Measurements from ENCODE around the gene CSN2. TPM values are rescaled to one million over a fixed set of nuclear protein-coding genes. Genes with fewer than 3 reads are reported as not detected.

CSN2 gene
- total RNA-seq, 1 donor = not detected

DNA sequence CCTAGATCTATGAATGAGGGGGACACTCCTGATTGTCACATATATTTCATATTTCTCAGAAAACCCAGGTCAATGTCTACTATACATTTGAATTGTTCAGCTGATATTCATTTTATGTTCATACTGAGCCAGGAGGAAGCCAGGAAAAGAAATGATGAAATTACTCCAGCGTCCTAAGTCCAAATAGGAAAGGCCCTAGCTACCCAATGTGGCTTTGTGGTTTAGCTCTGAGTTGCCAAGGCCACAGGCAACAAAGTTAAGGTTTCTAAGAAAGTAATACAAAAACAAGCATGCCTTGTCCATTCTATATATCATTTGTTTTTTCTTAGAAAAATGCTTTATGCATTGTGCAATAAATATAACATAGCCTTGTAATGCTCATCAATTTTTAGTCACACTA lies 4.5 kb upstream of the CSN2 start:
- Histone ChIP-seq H3K4me3 (ENCODE audit: insufficient read depth, low read length) (no peak overlapping the region), H2AFZ (ENCODE audit: low read length) (no peak overlapping the region), H3K27ac (ENCODE audit: low read depth, low read length) (no peak overlapping the region), H3K4me1 (ENCODE audit: insufficient read depth, low read length) (no peaks in the 10 kb centered on the region), H3K4me2 (ENCODE audit: insufficient read depth, low read length) (no peak overlapping the region), H3K9me3 (ENCODE audit: low read depth, low read length) (no peaks in the 10 kb centered on the region), H4K20me1 (ENCODE audit: insufficient read depth, low read length) (no peaks in the 10 kb centered on the region), H3K27me3 (ENCODE audit: insufficient read depth, low read length) (no peaks in the 10 kb centered on the region), H3K79me2 (ENCODE audit: insufficient read depth, low read length) (no peaks in the 10 kb centered on the region), H3K36me3 (ENCODE audit: insufficient read depth, low read length) (no peaks in the 10 kb centered on the region)
- DNase-seq (ENCODE audit: insufficient read length, low spot score, missing footprints) = no peak
- TF ChIP-seq, protein P1, sequence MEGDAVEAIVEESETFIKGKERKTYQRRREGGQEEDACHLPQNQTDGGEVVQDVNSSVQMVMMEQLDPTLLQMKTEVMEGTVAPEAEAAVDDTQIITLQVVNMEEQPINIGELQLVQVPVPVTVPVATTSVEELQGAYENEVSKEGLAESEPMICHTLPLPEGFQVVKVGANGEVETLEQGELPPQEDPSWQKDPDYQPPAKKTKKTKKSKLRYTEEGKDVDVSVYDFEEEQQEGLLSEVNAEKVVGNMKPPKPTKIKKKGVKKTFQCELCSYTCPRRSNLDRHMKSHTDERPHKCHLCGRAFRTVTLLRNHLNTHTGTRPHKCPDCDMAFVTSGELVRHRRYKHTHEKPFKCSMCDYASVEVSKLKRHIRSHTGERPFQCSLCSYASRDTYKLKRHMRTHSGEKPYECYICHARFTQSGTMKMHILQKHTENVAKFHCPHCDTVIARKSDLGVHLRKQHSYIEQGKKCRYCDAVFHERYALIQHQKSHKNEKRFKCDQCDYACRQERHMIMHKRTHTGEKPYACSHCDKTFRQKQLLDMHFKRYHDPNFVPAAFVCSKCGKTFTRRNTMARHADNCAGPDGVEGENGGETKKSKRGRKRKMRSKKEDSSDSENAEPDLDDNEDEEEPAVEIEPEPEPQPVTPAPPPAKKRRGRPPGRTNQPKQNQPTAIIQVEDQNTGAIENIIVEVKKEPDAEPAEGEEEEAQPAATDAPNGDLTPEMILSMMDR (IDR thresholded peaks at IDR 0.05; ENCODE audit: extremely low read depth, low read depth, low read length) = no peak

DNA sequence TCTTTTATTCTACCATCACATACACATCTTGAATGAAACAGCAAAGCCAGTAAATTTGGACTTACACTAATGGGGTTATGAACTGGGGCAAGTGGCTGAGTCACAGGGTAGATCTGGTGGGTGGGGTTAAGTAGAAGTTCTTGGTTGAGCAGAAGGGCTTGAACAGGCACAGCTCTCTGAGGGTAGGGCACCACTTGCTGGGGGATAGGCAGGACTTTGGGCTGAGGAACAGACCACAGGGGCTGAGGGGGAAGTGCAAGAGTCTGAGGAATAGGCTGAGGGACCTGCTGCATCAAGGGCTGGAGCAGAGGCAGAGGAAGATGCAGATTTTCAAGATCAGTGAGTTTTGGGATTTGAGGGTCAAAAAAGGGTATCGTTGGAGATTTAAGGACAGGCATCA lies 8.3 kb downstream of the CSN2 start:
- no peaks in the 10 kb centered on the region for H3K4me1 ChIP-seq (ENCODE audit: insufficient read depth, low read length)
- H2AFZ ChIP-seq (ENCODE audit: low read length) = no peak overlapping the region
- H3K79me2 ChIP-seq (ENCODE audit: insufficient read depth, low read length) = no peaks in the 10 kb centered on the region
- no peaks in the 10 kb centered on the region for H3K36me3 ChIP-seq (ENCODE audit: insufficient read depth, low read length)
- no peak overlapping the region for H3K4me3 ChIP-seq (ENCODE audit: insufficient read depth, low read length)
- H3K27me3 ChIP-seq (ENCODE audit: insufficient read depth, low read length) = no peaks in the 10 kb centered on the region
- no peak overlapping the region for H3K27ac ChIP-seq (ENCODE audit: low read depth, low read length)
- H4K20me1 ChIP-seq (ENCODE audit: insufficient read depth, low read length) = no peaks in the 10 kb centered on the region
- TF ChIP-seq, protein P1 (IDR thresholded peaks at IDR 0.05; ENCODE audit: extremely low read depth, low read depth, low read length) = no peak
- H3K4me2 ChIP-seq (ENCODE audit: insufficient read depth, low read length) = no peak overlapping the region
- no peak for DNase-seq (ENCODE audit: insufficient read length, low spot score, missing footprints)
- peaks cover 2% of the 10 kb centered on the region for H3K9me3 ChIP-seq (ENCODE audit: low read depth, low read length)

DNA sequence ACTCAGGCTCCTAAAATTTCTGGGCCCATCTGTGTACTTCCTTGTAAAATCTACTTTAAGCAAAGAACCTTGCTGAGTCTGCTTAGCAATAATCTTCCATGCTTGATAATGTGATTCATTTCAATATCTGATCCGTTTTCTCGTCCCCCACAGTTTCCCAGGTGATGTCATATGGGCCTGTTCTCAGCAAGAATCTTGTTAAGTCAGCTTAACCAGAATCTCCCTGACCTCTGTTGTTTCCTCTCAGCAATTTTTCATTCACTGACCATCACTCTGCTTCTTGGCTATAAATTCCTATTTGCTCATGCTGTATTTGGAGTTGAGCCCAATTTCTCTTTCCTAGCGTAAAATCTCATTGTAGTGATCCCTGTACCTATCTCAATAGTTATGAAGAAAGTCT lies 13.9 kb downstream of the CSN2 start:
- H3K4me3 ChIP-seq (ENCODE audit: insufficient read depth, low read length) = no peak overlapping the region
- H3K27me3 ChIP-seq (ENCODE audit: insufficient read depth, low read length) = no peaks in the 10 kb centered on the region
- H3K4me1 ChIP-seq (ENCODE audit: insufficient read depth, low read length) = no peaks in the 10 kb centered on the region
- H4K20me1 ChIP-seq (ENCODE audit: insufficient read depth, low read length) = no peaks in the 10 kb centered on the region
- H3K9me3 ChIP-seq (ENCODE audit: low read depth, low read length) = no peaks in the 10 kb centered on the region
- no peaks in the 10 kb centered on the region for H3K79me2 ChIP-seq (ENCODE audit: insufficient read depth, low read length)
- no peak for DNase-seq (ENCODE audit: insufficient read length, low spot score, missing footprints)
- H3K27ac ChIP-seq (ENCODE audit: low read depth, low read length) = no peak overlapping the region
- H3K4me2 ChIP-seq (ENCODE audit: insufficient read depth, low read length) = no peak overlapping the region
- no peak overlapping the region for H2AFZ ChIP-seq (ENCODE audit: low read length)
- TF ChIP-seq, protein P1 (IDR thresholded peaks at IDR 0.05; ENCODE audit: extremely low read depth, low read depth, low read length) = no peak
- no peaks in the 10 kb centered on the region for H3K36me3 ChIP-seq (ENCODE audit: insufficient read depth, low read length)

DNA sequence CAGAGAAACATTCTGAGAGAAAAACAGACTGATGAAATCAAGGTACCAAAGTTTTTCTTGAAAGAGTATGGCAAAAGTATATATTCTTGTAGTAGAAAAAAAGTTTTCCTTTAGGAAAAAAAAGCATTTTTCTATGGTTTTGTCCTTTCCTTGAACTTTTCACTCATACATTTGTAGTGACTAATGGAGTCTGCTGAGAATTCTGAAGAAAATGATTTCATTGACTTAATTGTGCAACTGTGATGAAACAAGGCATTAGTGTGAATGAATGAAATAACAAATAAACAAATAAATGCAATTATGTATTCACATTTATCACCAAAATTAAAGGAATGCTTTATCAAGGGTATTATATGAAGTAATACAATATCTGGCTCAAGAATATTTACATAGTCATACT lies 29.0 kb downstream of the CSN2 start:
- Histone ChIP-seq H3K36me3 (ENCODE audit: insufficient read depth, low read length) (no peaks in the 10 kb centered on the region), H3K27ac (ENCODE audit: low read depth, low read length) (no peak overlapping the region), H3K9me3 (ENCODE audit: low read depth, low read length) (no peaks in the 10 kb centered on the region), H2AFZ (ENCODE audit: low read length) (no peak overlapping the region), H3K4me2 (ENCODE audit: insufficient read depth, low read length) (no peak overlapping the region), H3K27me3 (ENCODE audit: insufficient read depth, low read length) (no peaks in the 10 kb centered on the region), H3K4me3 (ENCODE audit: insufficient read depth, low read length) (no peak overlapping the region), H3K79me2 (ENCODE audit: insufficient read depth, low read length) (no peaks in the 10 kb centered on the region), H4K20me1 (ENCODE audit: insufficient read depth, low read length) (no peaks in the 10 kb centered on the region), H3K4me1 (ENCODE audit: insufficient read depth, low read length) (no peaks in the 10 kb centered on the region)
- no peak for DNase-seq (ENCODE audit: insufficient read length, low spot score, missing footprints)
- TF ChIP-seq, protein P1 (IDR thresholded peaks at IDR 0.05; ENCODE audit: extremely low read depth, low read depth, low read length) = no peak
